Muscle of arm (tissue), 12 donors: Measurements from ENCODE around the gene LRRC55. TPM values are rescaled to one million over a fixed set of nuclear protein-coding genes. Genes with fewer than 3 reads are reported as not detected.
"Not testable (repeated sequence)": the region's sequence is repeated elsewhere in the genome, so short reads cannot be mapped to it uniquely, and the experiment has no call there.

Experiments
- DNase-seq: peaks from one replicate; pipeline ENCODE4 v3.0.0-alpha.2; 2013
- polyA plus RNA-seq, 12 donors: library from polyadenylated mRNA; unstranded; fragments of 120-200 nt; gene quantifications; one replicate each; pipeline ENCODE4 v1.2.1, GENCODE V29; 2013; ENCODE audit not compliant: insufficient read length in 12 of 12

The LRRC55 gene
- polyA plus RNA-seq, 12 donors = 1.1 to 6.8 (median 1.6) TPM; not detected in 1

DNA sequence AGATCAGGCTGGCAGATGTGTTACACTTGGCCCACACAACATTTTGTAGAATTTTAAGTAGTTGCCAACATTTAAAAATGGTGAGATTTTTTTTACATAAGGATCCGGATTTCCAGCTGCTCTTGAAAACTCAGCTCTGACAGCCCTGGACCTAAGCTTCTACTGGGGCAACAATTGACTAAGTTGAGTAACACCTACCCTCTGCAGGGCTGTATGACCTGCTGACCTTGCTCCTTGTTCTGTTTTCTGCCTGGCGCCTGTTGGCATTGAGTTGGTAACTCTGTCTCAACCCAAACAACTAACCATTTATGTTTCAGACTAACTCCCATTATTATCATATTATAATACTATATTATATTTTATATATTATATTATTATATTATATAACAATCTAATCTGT lies 21.1 kb upstream of the LRRC55 start:
- no peak for DNase-seq

- DNase-seq = no peak
Measured at GRCh38 chr11:57161351-57161750, 20.4 kb upstream of the LRRC55 start.

GRCh38 chr11:57162179-57162898 lies 19.4 kb upstream of the LRRC55 start:
- no peak for DNase-seq

- no peak for DNase-seq
Measured at GRCh38 chr11:57163160-57163868, 18.4 kb upstream of the LRRC55 start.

GRCh38 chr11:57164317-57164716 lies 17.4 kb upstream of the LRRC55 start:
- no peak for DNase-seq

- DNase-seq = peak; percentile 43
Measured at GRCh38 chr11:57167125-57167846, 14.5 kb upstream of the LRRC55 start.

GRCh38 chr11:57169732-57170313 lies 11.9 kb upstream of the LRRC55 start:
- DNase-seq = not testable (repeated sequence)

GRCh38 chr11:57172031-57172430 lies 9.7 kb upstream of the LRRC55 start:
- no peak for DNase-seq

DNA sequence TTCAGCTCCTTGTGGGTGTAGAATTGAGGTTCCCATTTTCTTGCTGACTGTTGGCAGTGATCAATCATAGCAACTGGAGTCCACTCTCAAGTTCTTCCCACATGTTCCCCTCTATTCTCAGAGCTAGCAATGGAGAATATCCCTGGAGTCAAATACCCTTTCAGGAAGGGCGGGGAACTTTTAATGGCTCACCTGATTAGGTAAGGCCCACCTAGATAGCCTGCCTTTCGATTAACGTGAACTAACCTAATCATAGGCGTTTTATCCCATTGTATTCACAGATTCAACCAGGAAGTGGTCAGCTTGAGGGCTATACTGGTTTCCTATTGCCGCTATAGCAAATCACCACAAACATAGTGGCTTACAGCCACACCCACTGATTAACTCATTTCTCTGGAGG lies 7.1 kb upstream of the LRRC55 start:
- no peak for DNase-seq

DNA sequence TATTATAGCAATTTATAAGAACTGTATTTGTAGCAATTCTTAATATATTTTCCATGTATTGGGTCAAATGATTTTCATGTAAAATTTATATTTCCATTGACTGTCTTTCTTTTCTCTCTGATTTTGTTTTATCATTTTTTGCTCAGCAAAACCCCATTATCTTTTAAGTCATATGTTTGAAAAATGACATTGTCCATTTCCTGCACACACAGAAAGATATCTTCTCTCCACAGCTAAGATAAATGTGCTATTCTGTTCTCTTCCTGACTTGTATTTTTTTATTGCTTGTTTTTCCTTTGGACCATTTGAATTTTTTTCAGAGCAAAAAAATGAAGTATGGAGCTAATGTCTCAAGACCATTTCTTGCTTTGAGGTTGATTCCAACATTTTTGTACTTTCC lies 6.3 kb upstream of the LRRC55 start:
- DNase-seq = no peak

DNA sequence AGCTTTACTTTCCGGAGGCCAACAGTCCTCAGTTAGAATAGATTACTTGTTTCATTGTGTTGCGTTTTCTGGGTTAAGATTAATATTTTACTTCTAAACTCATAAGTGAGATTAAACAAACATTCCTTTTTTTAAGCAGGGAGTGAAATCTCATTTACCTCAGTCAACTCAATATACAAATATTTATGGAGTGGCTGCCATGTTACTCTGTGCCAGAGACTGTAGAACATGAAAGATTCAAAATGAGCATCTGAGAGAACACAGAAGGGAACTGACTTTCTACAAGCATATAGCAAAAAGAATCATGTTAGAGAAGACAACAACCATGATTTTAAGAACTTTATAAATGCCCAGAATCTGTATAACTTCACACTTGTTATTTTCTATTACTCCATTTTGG lies 3.4 kb upstream of the LRRC55 start:
- DNase-seq = no peak

DNA sequence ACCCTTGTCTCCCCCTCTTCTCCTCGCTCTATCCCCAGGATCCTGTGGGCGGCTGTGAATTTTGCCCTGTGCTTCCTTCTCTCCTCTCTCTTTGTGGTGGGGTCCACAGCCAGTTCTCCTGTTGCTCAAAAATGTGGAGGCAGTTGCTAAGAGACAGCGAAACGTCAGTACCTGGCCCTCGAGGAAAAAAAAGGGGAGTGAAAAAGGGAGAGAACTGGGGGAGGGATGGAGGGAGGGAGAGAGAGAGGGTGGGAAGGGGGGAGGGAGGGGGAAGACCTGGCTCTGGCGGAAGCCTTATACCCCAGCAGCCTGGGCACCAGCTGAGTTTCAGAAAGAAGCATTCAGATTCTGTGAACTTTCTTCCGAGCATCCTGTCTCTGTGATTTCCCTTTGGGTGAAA lies 2.1 kb upstream of the LRRC55 start:
- no peak for DNase-seq

DNA sequence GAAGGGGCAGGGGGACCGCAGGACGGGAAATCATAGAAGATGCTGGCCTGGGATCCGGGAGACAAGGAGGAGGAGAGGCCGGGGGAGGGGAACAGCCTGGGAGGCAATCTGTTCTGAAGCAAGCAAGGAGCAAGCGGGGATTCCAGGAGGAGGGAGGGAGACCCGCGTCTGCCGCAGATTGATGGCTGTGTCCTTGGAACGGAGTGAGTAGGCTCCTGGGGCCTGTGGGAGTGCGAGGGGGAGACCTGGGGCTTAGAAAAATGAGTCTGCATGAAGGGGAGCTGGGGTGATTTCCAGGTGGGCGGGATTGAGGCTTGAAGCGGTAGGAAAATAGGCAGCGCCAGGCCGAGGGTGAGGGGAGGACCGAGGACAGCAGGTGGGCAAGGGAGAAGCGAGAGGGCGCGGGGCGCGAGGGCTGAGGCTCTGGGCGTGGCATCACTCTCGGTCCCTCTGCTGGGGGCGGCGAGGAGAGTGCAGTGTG lies 1.6 kb upstream of the LRRC55 start:
- no peak for DNase-seq

GRCh38 chr11:57180964-57181363 lies 789 bp upstream of the LRRC55 start:
- DNase-seq = no peak

GRCh38 chr11:57182896-57183295 lies 1.1 kb downstream of the LRRC55 start:
- no peak for DNase-seq

- DNase-seq = no peak
Measured at GRCh38 chr11:57190548-57190947, 8.8 kb downstream of the LRRC55 start.

DNA sequence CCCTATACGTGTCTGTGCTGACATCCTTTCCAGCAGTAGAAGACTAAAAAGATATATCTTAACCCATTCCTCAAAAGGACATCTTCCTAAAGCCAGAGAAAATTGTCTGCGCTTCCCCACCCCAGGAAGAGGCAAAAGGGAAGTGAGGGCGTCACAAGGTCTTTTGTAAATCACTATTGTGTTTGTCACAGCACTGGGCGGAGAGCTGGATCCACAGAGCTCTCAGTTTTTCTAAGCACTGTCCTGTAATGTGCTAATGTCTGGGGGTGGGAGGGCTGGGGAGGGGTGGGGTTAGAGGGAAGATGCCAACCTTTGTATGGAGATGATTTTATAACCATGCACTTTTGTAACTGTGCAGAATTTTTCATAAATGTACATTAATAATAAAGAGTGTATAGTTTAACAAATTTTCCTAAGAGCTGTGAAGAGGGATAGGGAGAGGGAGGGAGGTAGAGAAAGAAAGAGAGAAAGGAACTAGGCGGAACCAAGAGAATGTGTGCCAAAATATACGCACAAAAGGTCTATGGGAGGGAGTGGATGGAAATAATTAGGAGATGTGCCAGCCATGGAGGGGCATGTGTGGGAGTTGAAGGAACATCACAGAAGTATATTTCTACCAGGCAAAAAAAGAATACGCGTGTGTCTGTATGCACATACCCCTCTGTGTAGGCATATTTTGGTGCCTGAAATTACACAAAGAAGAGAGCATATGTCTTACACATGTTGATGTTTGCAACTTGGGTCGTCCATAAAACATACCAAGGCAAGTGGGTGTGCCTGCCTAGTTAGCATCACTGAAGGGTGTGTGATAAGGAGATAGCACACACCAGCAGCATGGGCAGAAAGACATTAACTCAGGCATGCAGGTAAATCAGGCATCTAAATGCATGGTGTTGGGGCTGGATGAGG lies 9.8 kb downstream of the LRRC55 start:
- DNase-seq = no peak

DNA sequence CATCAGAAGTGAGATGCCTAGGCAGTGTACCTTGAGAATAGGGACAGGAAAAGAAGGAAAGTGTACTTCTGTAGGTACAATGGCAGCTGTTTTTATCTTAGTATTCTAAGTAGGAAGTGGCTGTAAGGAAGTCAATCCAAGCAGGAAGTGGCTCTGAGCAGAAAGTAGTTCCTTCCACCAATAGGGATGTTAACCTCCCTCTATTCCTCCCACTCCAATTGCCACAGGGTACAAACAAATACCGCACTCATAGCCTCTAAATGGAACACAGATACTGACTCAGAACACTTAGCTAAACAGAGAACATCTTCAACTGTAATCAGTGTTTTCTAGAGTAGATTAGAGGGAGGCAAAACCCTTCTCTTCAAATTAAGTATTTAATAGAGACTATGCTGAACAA lies 10.6 kb downstream of the LRRC55 start:
- no peak for DNase-seq

DNA sequence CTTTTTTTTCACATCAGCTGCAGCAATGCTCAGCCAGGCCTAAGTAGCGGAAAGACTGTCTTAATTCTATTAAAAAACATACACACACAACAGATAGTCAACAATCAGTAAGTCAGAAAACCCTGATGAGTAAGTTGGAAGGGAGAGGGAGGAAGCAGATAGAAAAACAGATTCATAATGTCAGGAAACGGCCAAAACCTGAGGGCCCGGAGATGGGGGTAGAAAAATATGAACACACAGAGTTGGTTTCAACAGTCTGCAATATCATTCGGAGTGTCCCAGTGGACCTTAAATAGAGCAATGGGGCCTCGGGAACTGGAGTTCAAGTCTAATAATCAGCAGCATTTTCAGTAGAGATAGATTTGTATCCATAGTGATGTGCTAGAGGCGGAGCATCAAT lies 14.8 kb downstream of the LRRC55 start:
- DNase-seq = peak; percentile 49

- no peak for DNase-seq
Measured at GRCh38 chr11:57197762-57198161, 16.0 kb downstream of the LRRC55 start.

DNA sequence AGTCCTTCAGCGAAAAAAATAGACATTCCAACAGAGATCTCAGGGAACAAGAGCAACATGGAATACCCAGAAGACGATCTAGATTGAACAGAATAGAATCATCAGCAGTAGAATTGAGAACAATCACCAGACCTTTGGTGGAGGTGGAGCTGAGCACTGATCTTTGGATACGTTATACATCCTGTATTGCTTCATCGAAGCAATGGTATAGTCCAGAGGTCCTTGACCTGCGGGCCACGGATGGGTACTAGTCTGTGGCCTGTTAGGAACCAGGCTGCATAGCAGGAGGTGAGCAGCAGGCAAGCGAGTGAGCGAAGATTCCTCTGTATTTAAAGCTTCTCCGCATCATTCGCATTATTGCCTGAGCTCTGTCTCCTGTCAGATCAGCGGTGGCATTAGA lies 17.6 kb downstream of the LRRC55 start:
- no peak for DNase-seq
